ENCODE results near the gene WDR70.

The WDR70 gene

GRCh38 chr5:37694867-37695266 is 315.7 kb downstream of the WDR70 start:
- no peak for TF ChIP-seq CTCF (IDR thresholded peaks at IDR 0.05; ENCODE audit: low read depth, low read length, missing control alignments)
- H3K4me3 ChIP-seq (ENCODE audit: low read depth, low read length), result no peak overlapping the region
- DNase-seq (ENCODE audit: low read depth), result no peak

- no peak for TF ChIP-seq CTCF (IDR thresholded peaks at IDR 0.05; ENCODE audit: low read depth, low read length, missing control alignments)
- H3K4me3 ChIP-seq (ENCODE audit: low read depth, low read length), result no peak overlapping the region
- DNase-seq (ENCODE audit: low read depth), result no peak
Observed at GRCh38 chr5:37695647-37696046, 316.5 kb downstream of the WDR70 start.

GRCh38 chr5:37696190-37697021 is 317.3 kb downstream of the WDR70 start:
- no peak for TF ChIP-seq CTCF (IDR thresholded peaks at IDR 0.05; ENCODE audit: low read depth, low read length, missing control alignments)
- DNase-seq (ENCODE audit: low read depth), result no peak
- no peak overlapping the region for H3K4me3 ChIP-seq (ENCODE audit: low read depth, low read length)

- TF ChIP-seq CTCF (IDR thresholded peaks at IDR 0.05; ENCODE audit: low read depth, low read length, missing control alignments), result no peak
- no peak for DNase-seq (ENCODE audit: low read depth)
- H3K4me3 ChIP-seq (ENCODE audit: low read depth, low read length), result no peak overlapping the region
Observed at GRCh38 chr5:37701868-37702267, 322.8 kb downstream of the WDR70 start.

- no peak for DNase-seq (ENCODE audit: low read depth)
- H3K4me3 ChIP-seq (ENCODE audit: low read depth, low read length), result no peak overlapping the region
- no peak for TF ChIP-seq CTCF (IDR thresholded peaks at IDR 0.05; ENCODE audit: low read depth, low read length, missing control alignments)
Observed at GRCh38 chr5:37703841-37704241, 324.7 kb downstream of the WDR70 start.

GRCh38 chr5:37704406-37704805 is 325.3 kb downstream of the WDR70 start:
- no peak for TF ChIP-seq CTCF (IDR thresholded peaks at IDR 0.05; ENCODE audit: low read depth, low read length, missing control alignments)
- DNase-seq (ENCODE audit: low read depth), result no peak
- no peak overlapping the region for H3K4me3 ChIP-seq (ENCODE audit: low read depth, low read length)

- H3K4me3 ChIP-seq (ENCODE audit: low read depth, low read length), result no peak overlapping the region
- DNase-seq (ENCODE audit: low read depth), result no peak
- no peak for TF ChIP-seq CTCF (IDR thresholded peaks at IDR 0.05; ENCODE audit: low read depth, low read length, missing control alignments)
Observed at GRCh38 chr5:37709020-37709419, 329.9 kb downstream of the WDR70 start.
